Thymus (tissue), 11 donors: ENCODE measurements around the gene PIP4K2C. TPM values are rescaled to one million over a fixed set of nuclear protein-coding genes. Genes with fewer than 3 reads are reported as not detected.

ENCODE experiments used
- DNase-seq, 9 donors: peaks; one replicate each; pipeline ENCODE4 v3.0.0-alpha.2; 2013; ENCODE audit warnings: low spot score in 9 of 9, low read depth in 6 of 9, missing footprints in 1 of 9
- H3K27ac ChIP-seq, 2 donors: one replicate each; pipeline ENCODE4 v1.5.1; 2013; ENCODE audit warnings: control low read depth in 1 of 2, low read depth in 1 of 2, low read length in 1 of 2, mild to moderate bottlenecking in 1 of 2, moderate library complexity in 1 of 2
- H3K27me3 ChIP-seq, 2 donors: one replicate each; pipeline ENCODE4 v1.5.1; 2013; ENCODE audit warnings: low read length in 1 of 2; ENCODE audit not compliant: control insufficient read depth in 2 of 2, insufficient read depth in 1 of 2
- H3K36me3 ChIP-seq, 2 donors: one replicate each; pipeline ENCODE4 v1.5.1; 2013; ENCODE audit warnings: low read length in 1 of 2, mild to moderate bottlenecking in 1 of 2, moderate library complexity in 1 of 2; ENCODE audit not compliant: control insufficient read depth in 2 of 2, insufficient read depth in 2 of 2
- H3K4me1 ChIP-seq, 2 donors: one replicate each; pipeline ENCODE4 v1.5.1; 2013; ENCODE audit warnings: low read length in 2 of 2; ENCODE audit not compliant: control insufficient read depth in 2 of 2, insufficient read depth in 2 of 2
- H3K4me3 ChIP-seq, 2 donors: one replicate each; pipeline ENCODE4 v1.5.1; 2013; ENCODE audit warnings: low read length in 2 of 2, control low read depth in 1 of 2, mild to moderate bottlenecking in 1 of 2
- H3K9me3 ChIP-seq, 2 donors: one replicate each; pipeline ENCODE4 v1.5.1; 2013; ENCODE audit warnings: low read length in 1 of 2, mild to moderate bottlenecking in 1 of 2; ENCODE audit not compliant: control insufficient read depth in 2 of 2, insufficient read depth in 1 of 2
- WGBS: extraction: QIAGEN DNeasy Blood & Tissue Kit; methylation state at CpG from one replicate; pipeline ENCODE4 v1.1.7; 2013; 5-methylcytosine and 5-hydroxymethylcytosine counted together
- polyA plus RNA-seq: library from polyadenylated mRNA; stranded (reverse); fragments of 200-250 nt; gene quantifications from one replicate; pipeline ENCODE4 v1.2.3, GENCODE V29; 2013
- total RNA-seq: library from RNA; stranded (reverse); fragments of 120-200 nt; gene quantifications from one replicate; pipeline ENCODE4 v1.2.4, GENCODE V29; 2013
- donor health status: healthy.

The PIP4K2C gene
- total and polyA plus RNA-seq, 2 donors, result 8.5 to 14.4 TPM

DNA sequence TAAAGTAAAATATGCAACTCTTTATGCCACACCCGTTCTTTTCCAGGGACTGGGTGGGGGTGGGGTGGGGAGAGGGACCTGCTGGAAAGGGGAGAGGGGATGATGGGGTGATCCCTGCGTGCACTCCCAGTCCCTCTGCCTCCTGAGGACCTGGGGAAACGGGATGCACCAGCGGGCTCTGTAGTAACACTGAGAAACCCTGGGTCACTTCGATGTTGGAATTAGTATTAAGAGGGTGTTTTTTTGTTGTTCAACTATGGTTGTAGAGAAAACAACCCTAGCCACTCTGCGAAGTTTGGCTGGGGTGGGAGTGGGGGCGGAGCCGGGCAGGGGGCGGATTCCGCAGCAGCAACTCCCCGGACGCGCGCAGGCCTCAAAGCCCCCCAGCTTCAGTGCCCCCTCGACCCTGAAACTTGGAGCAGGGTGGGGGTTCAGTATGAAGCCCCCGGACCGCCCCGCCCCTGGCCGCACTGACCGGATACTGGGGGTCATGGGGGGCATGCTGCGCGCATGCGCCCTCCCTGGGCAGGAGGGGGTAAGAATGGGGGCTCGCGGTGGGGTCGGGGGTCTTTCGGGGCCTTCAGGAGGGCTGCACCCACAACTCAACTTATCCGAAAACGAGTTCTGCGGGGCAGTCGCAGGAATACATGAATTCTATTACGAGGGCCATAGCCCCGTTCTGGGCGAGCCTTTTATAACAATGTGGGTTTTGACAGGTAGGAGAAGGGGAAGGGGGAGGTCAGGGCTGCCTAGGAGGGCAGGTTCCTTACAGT lies 19.0 kb downstream of the PIP4K2C start:
- peaks cover 0 to 3% of the 10 kb centered on the region in 2 donors for H3K9me3 ChIP-seq
- H3K36me3 ChIP-seq, result peaks cover 10 to 19% of the 10 kb centered on the region in 2 donors
- no peak overlapping the region for H3K27ac ChIP-seq
- no peak for DNase-seq
- H3K4me1 ChIP-seq, result peaks cover 19 to 35% of the 10 kb centered on the region in 2 donors
- WGBS, result 47% methylated on average over 34 of the region's 34 CpGs
- H3K4me3 ChIP-seq, result no peak overlapping the region
- peaks cover 22 to 67% of the 10 kb centered on the region in 2 donors for H3K27me3 ChIP-seq

DNA sequence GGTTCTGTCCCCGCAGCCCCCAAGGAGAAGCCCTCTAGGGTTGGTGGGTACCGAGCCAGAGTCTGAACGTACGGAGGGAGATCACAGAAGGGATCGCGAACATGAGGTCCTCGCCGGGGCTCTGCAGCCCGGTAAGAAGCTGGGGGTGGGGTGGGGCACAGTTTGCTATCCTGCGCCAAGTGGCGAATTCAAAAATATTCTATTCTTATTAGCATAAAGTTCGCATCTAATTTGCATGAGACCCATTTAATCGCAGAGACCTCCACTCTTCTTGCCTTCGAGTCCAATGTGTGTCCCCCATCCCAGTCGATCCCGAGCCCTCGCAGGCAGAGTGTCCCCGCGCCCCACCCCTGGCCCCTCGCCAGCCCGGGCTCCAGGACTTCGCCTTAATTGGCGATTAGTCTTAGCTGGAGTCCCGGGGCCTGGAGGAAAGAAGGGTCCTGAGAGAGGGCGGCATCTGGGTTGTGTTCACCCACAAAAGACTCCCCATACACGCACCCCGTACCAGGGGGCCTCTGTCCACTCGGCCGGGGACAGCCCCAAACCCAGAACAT lies 19.6 kb downstream of the PIP4K2C start:
- Histone ChIP-seq H3K4me1 (peaks cover 13 to 29% of the 10 kb centered on the region in 2 donors), H3K36me3 (peaks cover 10 to 19% of the 10 kb centered on the region in 2 donors), H3K9me3 (peaks cover 0 to 3% of the 10 kb centered on the region in 2 donors), H3K4me3 (peak overlapping the region; percentile 16 to 56), H3K27ac (no peak overlapping the region), H3K27me3 (peaks cover 22 to 70% of the 10 kb centered on the region in 2 donors)
- no peak for DNase-seq
- 4% methylated on average over 29 of the region's 29 CpGs for WGBS

DNA sequence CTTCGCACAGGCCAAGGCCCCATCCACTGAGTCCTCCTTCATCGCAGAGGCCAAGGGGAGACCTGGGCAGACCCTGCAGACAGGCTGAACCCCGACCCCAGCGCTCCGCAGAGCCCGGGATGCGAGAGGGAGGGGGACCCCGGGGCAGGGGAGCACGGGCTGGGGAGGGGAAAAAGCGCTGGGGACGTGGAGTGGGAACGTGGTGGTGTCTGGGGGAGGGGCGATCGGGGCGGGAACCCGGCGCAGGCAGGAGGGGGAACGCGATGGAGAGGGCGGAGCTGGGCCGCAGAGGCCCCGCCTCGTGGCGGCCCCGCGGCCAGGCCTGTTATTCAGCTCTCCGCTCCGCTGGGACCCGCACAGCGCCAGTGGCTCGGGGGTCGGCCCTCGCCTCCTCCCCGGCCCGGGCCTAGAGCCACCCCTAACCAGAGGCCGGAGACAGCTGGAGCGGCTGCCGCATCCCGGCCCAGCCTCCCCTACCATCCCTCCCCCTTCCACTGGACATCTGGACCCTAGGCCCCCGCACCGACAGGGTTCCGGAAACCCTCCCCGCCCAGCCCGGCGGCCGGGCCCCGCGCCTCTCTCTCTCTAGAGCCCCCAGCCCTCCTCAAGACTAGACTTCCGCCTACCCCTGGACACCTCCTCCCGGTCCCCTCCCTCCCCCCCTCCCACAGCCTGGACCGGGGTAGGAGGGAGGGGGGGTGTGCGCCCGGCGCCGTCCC lies 20.3 kb downstream of the PIP4K2C start, which contains the start of gene ARHGEF25:
ARHGEF25 (plus strand) TSS at position 328 of the 719 bp plus-strand sequence. CDS start 460 bp downstream, outside the sequence.
- H3K36me3 ChIP-seq, result peaks cover 10 to 19% of the 10 kb centered on the region in 2 donors
- H3K4me1 ChIP-seq, result peaks cover 8 to 24% of the 10 kb centered on the region in 2 donors
- no peak within 1 kb of the TSS for H3K27ac ChIP-seq
- 1% methylated on average over 55 of the region's 55 CpGs for WGBS
- peaks cover 22 to 77% of the 10 kb centered on the region in 2 donors for H3K27me3 ChIP-seq
- DNase-seq, result no peak
- peak within 1 kb of the TSS; percentile 16 to 56 for H3K4me3 ChIP-seq
- peaks cover 0 to 3% of the 10 kb centered on the region in 2 donors for H3K9me3 ChIP-seq

DNA sequence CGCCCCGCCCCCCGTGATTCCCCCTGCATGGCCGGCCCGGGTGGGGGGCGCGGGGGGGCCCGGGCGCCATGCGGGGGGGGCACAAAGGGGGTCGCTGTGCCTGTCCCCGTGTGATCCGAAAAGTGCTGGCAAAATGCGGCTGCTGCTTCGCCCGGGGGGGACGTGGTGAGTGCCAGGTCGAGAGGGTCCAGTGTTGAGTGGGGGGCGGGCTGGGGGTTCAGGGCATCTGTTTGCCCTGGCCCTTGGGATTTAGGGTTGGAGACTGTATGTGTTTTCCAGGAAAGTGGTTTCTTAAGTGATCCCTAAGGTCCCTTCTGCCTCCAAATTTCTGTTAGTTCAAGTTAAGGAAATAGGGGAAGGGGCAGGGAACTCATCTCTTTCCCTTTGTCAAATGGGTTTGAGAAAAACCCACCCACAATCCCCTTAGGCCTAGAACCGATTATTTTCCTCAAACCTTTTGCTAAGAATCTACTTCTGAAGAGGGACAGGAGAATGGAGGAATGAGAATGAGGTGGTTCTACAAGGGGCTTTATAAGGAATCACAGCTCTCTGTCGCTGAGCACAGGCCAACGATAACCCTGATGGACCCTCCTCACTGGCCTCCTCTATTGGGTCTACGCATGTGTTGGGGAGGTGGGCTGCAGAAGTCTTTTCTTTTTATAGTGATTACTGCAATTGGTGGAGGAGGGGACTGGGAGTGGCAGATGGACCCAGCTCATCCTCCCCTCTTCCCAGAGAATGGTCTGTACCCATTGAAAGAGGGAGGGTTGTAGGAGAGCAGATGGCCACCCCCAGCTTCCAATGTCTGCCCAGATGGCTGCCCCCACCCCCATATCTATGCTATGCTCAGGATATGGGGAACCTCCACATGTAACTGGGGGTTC lies 21.1 kb downstream of the PIP4K2C start:
- H3K9me3 ChIP-seq, result peaks cover 0 to 3% of the 10 kb centered on the region in 2 donors
- peaks cover 8 to 24% of the 10 kb centered on the region in 2 donors for H3K4me1 ChIP-seq
- DNase-seq, result no peak
- peaks cover 7 to 13% of the 10 kb centered on the region in 2 donors for H3K36me3 ChIP-seq
- H3K27ac ChIP-seq, result no peak overlapping the region
- 22% methylated on average over 23 of the region's 23 CpGs for WGBS
- peak overlapping the region in 1 of 2 donors; percentile 56 for H3K4me3 ChIP-seq
- H3K27me3 ChIP-seq, result peaks cover 26 to 84% of the 10 kb centered on the region in 2 donors

DNA sequence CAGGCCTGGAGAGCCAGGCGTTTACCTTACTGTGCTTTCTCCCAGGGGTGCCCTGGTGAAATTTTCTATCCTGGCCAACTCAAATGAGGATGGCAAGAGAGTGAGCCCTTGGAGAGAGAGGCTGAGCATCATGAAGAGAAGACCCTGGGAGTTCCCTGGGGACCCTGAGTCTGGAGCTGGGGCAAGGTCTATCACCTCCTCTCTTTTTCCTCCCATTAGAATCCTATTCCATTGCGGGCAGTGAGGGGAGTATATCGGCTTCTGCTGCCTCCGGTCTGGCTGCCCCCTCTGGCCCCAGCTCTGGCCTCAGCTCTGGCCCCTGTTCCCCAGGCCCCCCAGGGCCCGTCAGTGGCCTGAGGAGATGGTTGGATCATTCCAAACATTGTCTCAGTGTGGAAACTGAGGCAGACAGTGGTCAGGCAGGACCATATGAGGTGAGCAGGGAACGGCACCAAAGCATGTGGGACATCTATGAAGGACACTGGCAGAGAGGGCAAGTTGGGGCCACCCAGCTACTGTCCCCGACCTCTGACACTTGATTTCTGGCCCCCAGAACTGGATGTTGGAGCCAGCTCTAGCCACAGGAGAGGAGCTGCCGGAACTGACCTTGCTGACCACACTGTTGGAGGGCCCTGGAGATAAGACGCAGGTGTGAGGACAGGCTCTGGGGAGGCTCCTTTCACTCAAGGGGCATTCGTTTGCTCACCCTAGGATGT lies 21.9 kb downstream of the PIP4K2C start:
- H3K27ac ChIP-seq, result no peak overlapping the region
- no peak overlapping the region for H3K4me3 ChIP-seq
- WGBS, result 96% methylated on average over 10 of the region's 10 CpGs
- H3K27me3 ChIP-seq, result peaks cover 27 to 92% of the 10 kb centered on the region in 2 donors
- H3K9me3 ChIP-seq, result peaks cover 0 to 3% of the 10 kb centered on the region in 2 donors
- H3K36me3 ChIP-seq, result peaks cover 4 to 7% of the 10 kb centered on the region in 2 donors
- no peak for DNase-seq
- peaks cover 8 to 24% of the 10 kb centered on the region in 2 donors for H3K4me1 ChIP-seq

DNA sequence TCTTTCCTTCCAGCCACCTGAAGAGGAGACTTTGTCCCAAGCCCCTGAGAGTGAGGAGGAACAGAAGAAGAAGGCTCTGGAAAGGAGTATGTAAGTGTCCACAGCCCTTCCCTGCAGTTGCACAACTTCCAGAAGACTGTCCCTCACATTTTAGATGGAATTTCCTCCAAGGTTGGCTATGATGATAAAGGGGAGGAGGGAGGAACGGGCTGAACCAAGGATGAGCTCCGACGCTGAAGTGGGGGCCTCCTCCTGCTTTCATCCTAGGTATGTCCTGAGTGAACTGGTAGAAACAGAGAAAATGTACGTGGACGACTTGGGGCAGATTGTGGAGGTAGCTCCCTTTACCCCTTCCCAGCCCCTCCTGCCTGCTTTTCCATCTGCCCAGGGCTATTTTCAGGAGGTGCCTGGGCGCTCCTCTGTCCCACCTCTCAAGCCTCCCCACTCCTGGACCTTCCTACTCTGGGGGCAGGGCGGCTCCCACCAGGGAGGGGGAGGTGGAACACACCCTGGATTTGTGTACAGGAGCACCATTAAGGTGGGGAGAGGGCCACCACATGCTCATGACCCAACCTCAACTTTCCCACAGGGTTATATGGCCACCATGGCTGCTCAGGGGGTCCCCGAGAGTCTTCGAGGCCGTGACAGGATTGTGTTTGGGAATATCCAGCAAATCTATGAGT lies 22.6 kb downstream of the PIP4K2C start:
- 92% methylated on average over 10 of the region's 10 CpGs for WGBS
- Histone ChIP-seq H3K4me3 (no peak overlapping the region), H3K36me3 (peaks cover 4% of the 10 kb centered on the region in 2 donors), H3K27ac (no peak overlapping the region), H3K27me3 (peaks cover 34 to 96% of the 10 kb centered on the region in 2 donors), H3K9me3 (peaks cover 0 to 3% of the 10 kb centered on the region in 2 donors), H3K4me1 (peaks cover 8 to 24% of the 10 kb centered on the region in 2 donors)
- DNase-seq, result no peak

DNA sequence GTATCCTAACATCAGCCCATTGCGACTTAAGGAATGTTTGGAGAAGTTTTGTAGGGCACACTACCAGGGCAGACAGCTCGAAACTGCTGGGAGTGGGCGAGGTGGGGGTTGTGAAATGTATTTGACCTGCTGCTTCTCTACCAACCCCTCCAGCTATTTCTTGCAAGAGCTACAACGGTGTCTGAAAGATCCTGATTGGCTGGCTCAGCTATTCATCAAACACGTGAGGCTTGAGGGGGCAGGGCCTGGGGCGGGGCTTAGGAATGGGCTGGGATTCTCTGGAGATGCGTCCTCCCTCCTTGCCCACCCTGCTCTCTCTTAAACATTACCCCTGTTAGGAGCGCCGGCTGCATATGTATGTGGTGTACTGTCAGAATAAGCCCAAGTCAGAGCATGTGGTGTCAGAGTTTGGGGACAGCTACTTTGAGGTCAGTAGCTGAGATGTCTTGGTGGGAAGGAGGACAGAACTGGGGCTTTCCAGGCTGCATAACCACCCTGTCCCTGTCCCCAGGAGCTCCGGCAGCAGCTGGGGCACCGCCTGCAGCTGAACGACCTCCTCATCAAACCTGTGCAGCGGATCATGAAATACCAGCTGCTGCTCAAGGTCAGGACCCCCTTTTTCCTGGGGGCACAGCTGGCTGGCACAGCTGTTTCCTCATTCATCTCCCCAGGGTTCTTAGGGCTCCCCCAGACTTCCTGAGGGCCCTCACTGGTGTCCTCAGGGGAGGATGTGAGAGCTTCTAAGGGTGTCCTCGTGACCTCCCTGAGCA lies 23.4 kb downstream of the PIP4K2C start:
- no peak for DNase-seq
- H3K9me3 ChIP-seq, result peaks cover 0 to 3% of the 10 kb centered on the region in 2 donors
- H3K36me3 ChIP-seq, result no peaks in the 10 kb centered on the region
- no peak overlapping the region for H3K27ac ChIP-seq
- H3K4me3 ChIP-seq, result no peak overlapping the region
- WGBS, result 42% methylated on average over 14 of the region's 14 CpGs
- peaks cover 8 to 27% of the 10 kb centered on the region in 2 donors for H3K4me1 ChIP-seq
- peaks cover 42 to 99% of the 10 kb centered on the region in 2 donors for H3K27me3 ChIP-seq
